HEK293 (cell line): ENCODE data around the gene CIB4.

Experiments used
- ZNF24 ChIP-seq: fragments of 450-650 bp; formaldehyde crosslinking; IDR thresholded peaks from 2 replicates; pipeline ENCODE4 v1.5.1; 2016; ENCODE audit warnings: missing biosample characterization, missing genetic modification characterization
- ZNF830 ChIP-seq: fragments of 450-650 bp; IDR thresholded peaks from 2 replicates; pipeline ENCODE4 v1.5.0; 2018; ENCODE audit warnings: missing biosample characterization, missing genetic modification characterization, low read depth, mild to moderate bottlenecking, moderate library complexity
- TF ChIP-seq, protein P1 (sequence below): fragments of 450-650 bp; formaldehyde crosslinking; IDR thresholded peaks from 2 replicates; pipeline ENCODE4 v1.5.1; 2016; ENCODE audit warnings: missing biosample characterization, missing genetic modification characterization

DNA sequence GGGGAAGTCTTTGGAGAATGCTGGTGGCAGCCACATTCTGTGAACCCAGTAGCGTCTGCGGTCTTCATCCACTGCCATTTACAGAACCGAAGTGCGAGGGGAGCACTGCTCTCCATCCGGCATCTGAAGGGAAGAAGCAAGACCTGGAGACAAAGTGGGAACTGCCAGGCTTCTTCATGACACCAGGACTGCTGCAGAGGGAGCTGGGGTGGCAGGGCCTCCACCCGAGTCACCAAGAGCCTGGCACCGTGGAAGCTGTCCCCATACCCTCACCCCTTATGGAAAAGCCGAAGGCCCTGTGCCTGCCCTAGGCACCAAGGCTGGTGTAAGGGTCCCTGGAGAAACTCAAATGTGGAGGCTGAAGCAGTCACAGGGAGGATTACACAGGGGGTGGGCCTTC lies 79.8 kb downstream of the CIB4 start:
- TF ChIP-seq, protein P1, sequence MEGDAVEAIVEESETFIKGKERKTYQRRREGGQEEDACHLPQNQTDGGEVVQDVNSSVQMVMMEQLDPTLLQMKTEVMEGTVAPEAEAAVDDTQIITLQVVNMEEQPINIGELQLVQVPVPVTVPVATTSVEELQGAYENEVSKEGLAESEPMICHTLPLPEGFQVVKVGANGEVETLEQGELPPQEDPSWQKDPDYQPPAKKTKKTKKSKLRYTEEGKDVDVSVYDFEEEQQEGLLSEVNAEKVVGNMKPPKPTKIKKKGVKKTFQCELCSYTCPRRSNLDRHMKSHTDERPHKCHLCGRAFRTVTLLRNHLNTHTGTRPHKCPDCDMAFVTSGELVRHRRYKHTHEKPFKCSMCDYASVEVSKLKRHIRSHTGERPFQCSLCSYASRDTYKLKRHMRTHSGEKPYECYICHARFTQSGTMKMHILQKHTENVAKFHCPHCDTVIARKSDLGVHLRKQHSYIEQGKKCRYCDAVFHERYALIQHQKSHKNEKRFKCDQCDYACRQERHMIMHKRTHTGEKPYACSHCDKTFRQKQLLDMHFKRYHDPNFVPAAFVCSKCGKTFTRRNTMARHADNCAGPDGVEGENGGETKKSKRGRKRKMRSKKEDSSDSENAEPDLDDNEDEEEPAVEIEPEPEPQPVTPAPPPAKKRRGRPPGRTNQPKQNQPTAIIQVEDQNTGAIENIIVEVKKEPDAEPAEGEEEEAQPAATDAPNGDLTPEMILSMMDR (tag by site-specific recombination) = no peak
- TF ChIP-seq ZNF24 = no peak
- TF ChIP-seq ZNF830 (tag by site-specific recombination) = no peak
